ENCODE data around the gene ZSCAN5A.

GRCh38 chr19:56321254-56321988 is 6.8 kb upstream of the ZSCAN5A start:
- TF ChIP-seq POLR2A (IDR thresholded peaks at IDR 0.05) = no peak
- TF ChIP-seq CTCF (IDR thresholded peaks at IDR 0.05) = no peak

Measured in right lobe of liver (tissue), 4 donors.